HG02759 (cell line): Measurements from ENCODE around the gene ACTR1A.

ENCODE experiments used
- ATAC-seq: cut with Tn5 transposase; IDR thresholded peaks from one replicate; pipeline ENCODE4 v1.9.1; 2021; ENCODE audit warnings: mild to moderate bottlenecking, moderate library complexity; ENCODE audit not compliant: unreplicated experiment

The ACTR1A gene

GRCh38 chr10:102491136-102491535, 11.4 kb downstream of the ACTR1A start:
- ATAC-seq, result no peak

GRCh38 chr10:102485093-102485784, 17.3 kb downstream of the ACTR1A start:
- no peak for ATAC-seq

- ATAC-seq, result no peak
Observed at GRCh38 chr10:102484021-102484420, 18.5 kb downstream of the ACTR1A start.

GRCh38 chr10:102480396-102480795, 22.1 kb downstream of the ACTR1A start:
- ATAC-seq, result no peak

- ATAC-seq, result no peak
Observed at GRCh38 chr10:102479651-102480050, 22.9 kb downstream of the ACTR1A start.

- no peak for ATAC-seq
Observed at GRCh38 chr10:102476466-102477141, 25.9 kb downstream of the ACTR1A start.

GRCh38 chr10:102475451-102476040, 27.0 kb downstream of the ACTR1A start:
- no peak for ATAC-seq

- no peak for ATAC-seq
Observed at GRCh38 chr10:102473445-102474331, 28.8 kb downstream of the ACTR1A start.

- no peak for ATAC-seq
Observed at GRCh38 chr10:102470579-102471546, 31.6 kb downstream of the ACTR1A start.

GRCh38 chr10:102468683-102469082, 33.8 kb downstream of the ACTR1A start:
- ATAC-seq, result no peak

GRCh38 chr10:102467971-102468438, 34.5 kb downstream of the ACTR1A start:
- ATAC-seq, result no peak

GRCh38 chr10:102467318-102467717, 35.2 kb downstream of the ACTR1A start:
- ATAC-seq, result no peak

GRCh38 chr10:102465466-102465865, 37.0 kb downstream of the ACTR1A start:
- no peak for ATAC-seq

- no peak for ATAC-seq
Observed at GRCh38 chr10:102463983-102464382, 38.5 kb downstream of the ACTR1A start.

- no peak for ATAC-seq
Observed at GRCh38 chr10:102462512-102463054, 39.9 kb downstream of the ACTR1A start.

GRCh38 chr10:102461187-102462054, 41.1 kb downstream of the ACTR1A start:
- ATAC-seq, result peak; percentile 95

GRCh38 chr10:102460836-102461186, 41.7 kb downstream of the ACTR1A start:
- peak; percentile 23 for ATAC-seq

GRCh38 chr10:102458656-102459055, 43.9 kb downstream of the ACTR1A start:
- no peak for ATAC-seq
